WTC11 (cell line): ENCODE data around the gene GABBR2.
"Not testable (repeated sequence)": the region's sequence is repeated elsewhere in the genome, so short reads cannot be mapped to it uniquely, and the experiment has no call there.

ENCODE experiments used
- ATF2 ChIP-seq: sonication (generic); formaldehyde crosslinking; IDR thresholded peaks from 2 replicates; pipeline ENCODE4 v1.8.1; 2022; ENCODE audit warnings: low read depth, missing genetic modification reagents, borderline replicate concordance
- CTCF ChIP-seq: fragments of 200-600 bp; IDR thresholded peaks from 2 replicates; pipeline ENCODE4 v1.8.0; 2022; ENCODE audit warnings: antibody characterized with exemption
- ETV6 ChIP-seq: sonication (generic); formaldehyde crosslinking; IDR thresholded peaks from 2 replicates; pipeline ENCODE4 v1.8.1; 2022; ENCODE audit warnings: mild to moderate bottlenecking, missing genetic modification reagents
- FOXJ3 ChIP-seq: sonication (generic); formaldehyde crosslinking; IDR thresholded peaks from 2 replicates; pipeline ENCODE4 v1.9.0; 2021; ENCODE audit warnings: missing genetic modification reagents, mild to moderate bottlenecking, borderline replicate concordance
- JUN ChIP-seq: sonication (generic); formaldehyde crosslinking; IDR thresholded peaks from 2 replicates; pipeline ENCODE4 v1.8.0; 2023; ENCODE audit warnings: mild to moderate bottlenecking, missing genetic modification reagents
- SMAD3 ChIP-seq: sonication (generic); formaldehyde crosslinking; IDR thresholded peaks from 2 replicates; pipeline ENCODE4 v1.8.0; 2022; ENCODE audit warnings: missing genetic modification reagents, mild to moderate bottlenecking, borderline replicate concordance
- TP53 ChIP-seq: sonication (generic); formaldehyde crosslinking; IDR thresholded peaks from 2 replicates; pipeline ENCODE4 v1.8.1; 2023; ENCODE audit warnings: mild to moderate bottlenecking, missing genetic modification reagents
- TF ChIP-seq, protein P1 (sequence below): sonication (generic); formaldehyde crosslinking; conservative IDR thresholded peaks from 2 replicates; pipeline ENCODE4 v1.8.1; 2022; ENCODE audit warnings: mild to moderate bottlenecking, missing genetic modification reagents

- TF ChIP-seq ATF2 (CRISPR knock-in tag); ETV6; SMAD3 (CRISPR knock-in tag); CTCF; TP53 (CRISPR knock-in tag); JUN (CRISPR knock-in tag); FOXJ3: not testable (repeated sequence)
- TF ChIP-seq, protein P1, sequence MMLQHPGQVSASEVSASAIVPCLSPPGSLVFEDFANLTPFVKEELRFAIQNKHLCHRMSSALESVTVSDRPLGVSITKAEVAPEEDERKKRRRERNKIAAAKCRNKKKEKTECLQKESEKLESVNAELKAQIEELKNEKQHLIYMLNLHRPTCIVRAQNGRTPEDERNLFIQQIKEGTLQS (CRISPR knock-in tag): not testable (repeated sequence)
These were observed 53.3 kb downstream of the GABBR2 start for GRCh38 chr9:98655428-98655827.
